ENCODE data around the gene KIF6.
"Not testable (repeated sequence)": the region's sequence is repeated elsewhere in the genome, so short reads cannot be mapped to it uniquely, and the experiment has no call there.

The KIF6 gene

GRCh38 chr6:39313526-39314272, 411.5 kb downstream of the KIF6 start:
- DNase-seq (ENCODE audit: low spot score): no peak

- no peak for DNase-seq (ENCODE audit: low spot score)
These were observed 412.2 kb downstream of the KIF6 start for GRCh38 chr6:39312912-39313525.

- DNase-seq (ENCODE audit: low spot score): no peak
These were observed 414.7 kb downstream of the KIF6 start for GRCh38 chr6:39310542-39310941.

GRCh38 chr6:39309942-39310531, 415.2 kb downstream of the KIF6 start:
- DNase-seq (ENCODE audit: low spot score): peak; percentile 39

- no peak for DNase-seq (ENCODE audit: low spot score)
These were observed 417.7 kb downstream of the KIF6 start for GRCh38 chr6:39307462-39307861.

GRCh38 chr6:39304951-39305350, 420.3 kb downstream of the KIF6 start:
- DNase-seq (ENCODE audit: low spot score): no peak

GRCh38 chr6:39303425-39304153, 421.6 kb downstream of the KIF6 start:
- no peak for DNase-seq (ENCODE audit: low spot score)

- DNase-seq (ENCODE audit: low spot score): peak; percentile 13
These were observed 422.4 kb downstream of the KIF6 start for GRCh38 chr6:39302669-39303424.

GRCh38 chr6:39302011-39302410, 423.2 kb downstream of the KIF6 start:
- no peak for DNase-seq (ENCODE audit: low spot score)

GRCh38 chr6:39301606-39302005, 423.6 kb downstream of the KIF6 start:
- DNase-seq (ENCODE audit: low spot score): no peak

GRCh38 chr6:39300739-39301138, 424.5 kb downstream of the KIF6 start:
- no peak for DNase-seq (ENCODE audit: low spot score)

- no peak for DNase-seq (ENCODE audit: low spot score)
These were observed 427.1 kb downstream of the KIF6 start for GRCh38 chr6:39298061-39298460.

- no peak for DNase-seq (ENCODE audit: low spot score)
These were observed 428.2 kb downstream of the KIF6 start for GRCh38 chr6:39296745-39297640.

- DNase-seq (ENCODE audit: low spot score): no peak
These were observed 429.6 kb downstream of the KIF6 start for GRCh38 chr6:39295611-39296011.

GRCh38 chr6:39294899-39295298, 430.3 kb downstream of the KIF6 start:
- DNase-seq (ENCODE audit: low spot score): no peak

- no peak for DNase-seq (ENCODE audit: low spot score)
These were observed 431.1 kb downstream of the KIF6 start for GRCh38 chr6:39294133-39294532.

- no peak for DNase-seq (ENCODE audit: low spot score)
These were observed 432.6 kb downstream of the KIF6 start for GRCh38 chr6:39292637-39293036.

GRCh38 chr6:39289490-39289889, 435.7 kb downstream of the KIF6 start:
- no peak for DNase-seq (ENCODE audit: low spot score)

GRCh38 chr6:39287601-39288000, 437.6 kb downstream of the KIF6 start:
- DNase-seq (ENCODE audit: low spot score): no peak

GRCh38 chr6:39286596-39286995, 438.6 kb downstream of the KIF6 start:
- not testable (repeated sequence) for DNase-seq (ENCODE audit: low spot score)

- no peak for DNase-seq (ENCODE audit: low spot score)
These were observed 442.4 kb downstream of the KIF6 start for GRCh38 chr6:39282774-39283173.

Data from putamen (tissue), 1 donor.